Kidney epithelial cell (primary cell): Measurements from ENCODE around the gene JMJD8. TPM values are rescaled to one million over a fixed set of nuclear protein-coding genes. Genes with fewer than 3 reads are reported as not detected.
A peak's percentile ranks its signal among the peaks of the same experiment; 100 is the strongest.

Experiments
- DNase-seq: peaks from one replicate; pipeline ENCODE4 v3.0.0-alpha.2; 2010; ENCODE audit warnings: low read depth
- H3K27me3 ChIP-seq: 2 replicates; pipeline ENCODE4 v1.6.0; 2011; ENCODE audit warnings: low read length; ENCODE audit not compliant: control insufficient read depth, insufficient read depth
- H3K36me3 ChIP-seq: 2 replicates; pipeline ENCODE4 v1.5.1; 2011; ENCODE audit warnings: low read length; ENCODE audit not compliant: control insufficient read depth, insufficient read depth
- H3K4me3 ChIP-seq: 2 replicates; pipeline ENCODE4 v1.5.1; 2011; ENCODE audit warnings: low read depth, mild to moderate bottlenecking, control low read depth, low read length
- CTCF ChIP-seq: IDR thresholded peaks from 2 replicates; pipeline ENCODE4 v1.5.1; 2011; ENCODE audit warnings: mild to moderate bottlenecking, moderate library complexity, low read length, control low read depth, inconsistent platforms; ENCODE audit not compliant: insufficient read depth, poor library complexity, severe bottlenecking
- total RNA-seq: library from RNA; depleted of rRNA; stranded (reverse); fragments of >200 nt; gene quantifications from 2 replicates; pipeline ENCODE4 v1.2.3, GENCODE V29; 2015

JMJD8 gene
- total RNA-seq = 59.4 and 72.8 TPM in 2 replicates

- TF ChIP-seq CTCF = no peak
- peaks cover 1% of the 10 kb centered on the region for H3K36me3 ChIP-seq
- peak; percentile 87 for DNase-seq
Measured at GRCh38 chr16:684071-684794, at the start of gene JMJD8. Gene JMJD8 (minus strand): TSS chr16:684334. CDS start chr16:684319, 15 bp downstream.

GRCh38 chr16:733382-734207, 49.5 kb upstream of the JMJD8 start:
- peak; percentile 60 for TF ChIP-seq CTCF
- no peaks in the 10 kb centered on the region for H3K27me3 ChIP-seq
- peaks cover 2% of the 10 kb centered on the region for H3K36me3 ChIP-seq
- H3K4me3 ChIP-seq = no peak overlapping the region
- DNase-seq = no peak

More at GRCh38 chr16:684071-684794, at the start of gene JMJD8:
- Histone ChIP-seq H3K27me3 (no peaks in the 10 kb centered on the region), H3K4me3 (peak within 1 kb of the TSS; percentile 81)

- Histone ChIP-seq H3K36me3 (peaks cover 2% of the 10 kb centered on the region), H3K4me3 (no peak overlapping the region), H3K27me3 (no peaks in the 10 kb centered on the region)
- no peak for DNase-seq
- peak; percentile 27 for TF ChIP-seq CTCF
Measured at GRCh38 chr16:732936-733335, 48.8 kb upstream of the JMJD8 start.

GRCh38 chr16:732332-732731, 48.2 kb upstream of the JMJD8 start:
- H3K27me3 ChIP-seq = no peaks in the 10 kb centered on the region
- peaks cover 2% of the 10 kb centered on the region for H3K36me3 ChIP-seq
- no peak for TF ChIP-seq CTCF
- H3K4me3 ChIP-seq = no peak overlapping the region
- DNase-seq = no peak

GRCh38 chr16:730666-731509, 46.8 kb upstream of the JMJD8 start:
- TF ChIP-seq CTCF = no peak
- Histone ChIP-seq H3K36me3 (peaks cover 2% of the 10 kb centered on the region), H3K27me3 (no peaks in the 10 kb centered on the region), H3K4me3 (no peak overlapping the region)
- no peak for DNase-seq
